Naive B cell (primary cell): ENCODE results near the gene ISCU. TPM values are rescaled to one million over a fixed set of nuclear protein-coding genes. Genes with fewer than 3 reads are reported as not detected.
"Not testable (repeated sequence)": the region's sequence is repeated elsewhere in the genome, so short reads cannot be mapped to it uniquely, and the experiment has no call there.

ENCODE experiments used
- ATAC-seq, 2 donors: fragments of 150-1000 bp; cut with Tn5 transposase; 2 replicates each; pipeline ENCODE4 v1.10.0; 2021; ENCODE audit warnings: low read depth in 2 of 2, mild to moderate bottlenecking in 2 of 2, moderate library complexity in 2 of 2
- DNase-seq: peaks from one replicate; pipeline ENCODE4 v3.0.0; 2022
- H3K27ac Mint-ChIP-seq, 6 donors: one replicate each; pipeline ENCODE4 v1.8.0; 2020 to 2022; ENCODE audit warnings: mild to moderate bottlenecking in 6 of 6, mixed read lengths in 6 of 6, moderate library complexity in 5 of 6, inconsistent platforms in 2 of 6
- H3K27me3 Mint-ChIP-seq, 3 donors: one replicate each; pipeline ENCODE4 v1.8.0; 2021 to 2022; ENCODE audit warnings: mixed read lengths in 3 of 3, mild to moderate bottlenecking in 1 of 3
- H3K36me3 Mint-ChIP-seq, 2 donors: one replicate each; pipeline ENCODE4 v1.8.0; 2020 to 2022; ENCODE audit warnings: mixed read lengths in 2 of 2, inconsistent platforms in 1 of 2, mild to moderate bottlenecking in 1 of 2
- H3K4me1 Mint-ChIP-seq, 3 donors: one replicate each; pipeline ENCODE4 v1.8.0; 2020 to 2022; ENCODE audit warnings: mixed read lengths in 3 of 3, inconsistent platforms in 1 of 3, mild to moderate bottlenecking in 1 of 3, moderate library complexity in 1 of 3
- H3K4me3 Mint-ChIP-seq, 8 donors: one replicate each; pipeline ENCODE4 v1.8.0; 2020 to 2022; ENCODE audit warnings: mild to moderate bottlenecking in 8 of 8, mixed read lengths in 8 of 8, moderate library complexity in 8 of 8, inconsistent platforms in 2 of 8
- H3K9me3 Mint-ChIP-seq, 7 donors: one replicate each; pipeline ENCODE4 v1.8.0; 2020 to 2022; ENCODE audit warnings: mixed read lengths in 7 of 7, mild to moderate bottlenecking in 5 of 7, inconsistent platforms in 2 of 7, moderate library complexity in 1 of 7
- polyA plus RNA-seq, 6 donors: library from polyadenylated mRNA; unstranded; fragments of 300-500 nt; fragmentation: Illumina TruSeq; gene quantifications; one replicate each; pipeline ENCODE4 v1.2.3, GENCODE V29; 2021; ENCODE audit warnings: low read depth in 6 of 6

ISCU gene
- polyA plus RNA-seq, 6 donors from 2014 or later: 316 to 418 (median 365) TPM

GRCh38 chr12:108590463-108590862 is 28.1 kb downstream of the ISCU start:
- H3K4me3 Mint-ChIP-seq, H3K27me3 Mint-ChIP-seq, DNase-seq, H3K27ac Mint-ChIP-seq, H3K36me3 Mint-ChIP-seq, H3K4me1 Mint-ChIP-seq, H3K9me3 Mint-ChIP-seq, ATAC-seq: not testable (repeated sequence)

DNA sequence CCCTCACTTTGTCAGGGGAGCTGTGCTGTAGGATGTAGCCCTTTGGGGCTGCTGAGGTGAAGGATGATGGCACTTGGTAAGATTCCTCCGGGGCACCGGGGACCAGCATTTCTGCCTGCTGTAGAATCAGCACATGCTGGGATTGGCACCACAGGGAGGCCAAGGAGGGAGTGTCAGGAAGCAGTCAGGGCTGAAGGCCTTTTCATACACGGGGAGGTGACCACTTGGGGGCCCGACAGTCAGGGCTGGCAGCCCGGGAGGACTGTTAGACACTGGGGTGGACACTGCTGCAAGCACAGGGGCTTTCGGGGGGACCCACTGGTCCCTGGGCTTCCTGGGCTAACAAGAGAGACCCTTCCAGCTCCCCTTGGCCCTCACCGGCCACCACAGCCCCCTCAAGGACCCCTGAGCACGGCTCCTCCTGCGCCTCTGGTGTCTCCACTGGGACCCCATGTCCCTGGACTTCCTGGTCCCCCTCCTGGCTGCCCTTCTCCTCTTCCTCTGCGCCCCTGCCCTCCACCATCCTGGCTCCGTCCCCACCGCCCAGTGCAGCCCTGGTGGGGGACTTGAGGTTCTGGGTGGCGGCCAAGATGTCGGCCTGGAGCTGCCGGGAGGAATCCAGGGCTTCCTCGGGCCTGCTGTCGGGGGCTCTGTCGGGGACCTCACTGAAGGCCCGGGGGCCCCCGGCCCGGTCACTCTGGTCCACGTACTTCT is 29.0 kb downstream of the ISCU start:
- Mint-ChIP-seq H3K36me3 (no peaks in the 10 kb centered on the region), H3K27me3 (peaks cover 0 to 6% (median 0%) of the 10 kb centered on the region in 3 donors)

DNA sequence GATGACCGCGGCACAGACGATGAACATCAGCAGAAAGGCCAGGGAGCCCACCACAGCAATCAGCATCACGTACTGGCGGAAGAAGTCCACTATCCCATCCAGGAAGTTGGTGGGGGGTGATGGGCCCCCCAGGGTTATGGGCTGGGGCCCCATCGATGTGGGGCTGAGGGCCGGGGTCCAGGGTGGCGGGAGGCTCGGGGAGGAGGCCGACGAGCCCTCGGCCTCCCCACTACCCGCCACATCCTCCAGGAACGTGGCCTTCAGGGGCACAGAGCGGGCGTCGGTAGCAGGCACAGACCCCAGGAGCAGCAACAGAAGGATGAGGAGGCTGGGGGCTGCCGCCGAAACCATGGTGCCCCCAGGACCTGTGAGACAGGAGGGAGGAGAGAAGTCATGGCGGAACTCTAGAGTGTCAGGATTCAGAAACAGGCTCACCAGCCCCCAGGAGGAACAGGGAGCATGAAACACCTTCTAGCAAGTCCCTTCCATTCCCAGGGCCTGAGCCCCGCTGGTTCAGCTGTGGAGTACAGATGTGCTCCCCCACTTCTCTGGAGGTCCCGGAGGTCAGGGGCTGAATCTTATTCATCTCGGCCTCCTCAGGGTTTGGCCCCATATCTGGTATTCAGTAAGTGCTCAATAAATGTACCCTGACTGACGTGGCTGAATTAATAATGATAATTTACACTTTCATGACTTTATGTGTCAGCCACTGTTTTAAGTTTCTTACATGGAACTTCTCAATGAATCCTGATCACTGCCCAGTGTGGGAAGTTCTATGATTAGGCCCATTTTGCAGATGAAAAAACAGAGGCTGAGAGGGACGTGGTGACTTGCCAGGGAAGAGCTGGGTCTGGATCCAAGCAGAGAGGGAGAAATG is 29.9 kb downstream of the ISCU start:
- Mint-ChIP-seq H3K36me3 (no peaks in the 10 kb centered on the region), H3K27ac (no peak overlapping the region), H3K4me3 (peak overlapping the region in 1 of 8 donors; percentile 47), H3K4me1 (peaks cover 0 to 1% (median under 1%) of the 10 kb centered on the region in 3 donors), H3K9me3 (no peaks in the 10 kb centered on the region), H3K27me3 (peaks cover 0 to 8% (median 0%) of the 10 kb centered on the region in 3 donors)
- ATAC-seq (no peak), DNase-seq (no peak)

More for the DNA sequence above, 29.0 kb downstream of the ISCU start:
- DNase-seq: no peak
- Mint-ChIP-seq H3K4me1 (no peaks in the 10 kb centered on the region), H3K9me3 (no peaks in the 10 kb centered on the region), H3K4me3 (peak overlapping the region in 1 of 8 donors; percentile 47), H3K27ac (no peak overlapping the region)
- ATAC-seq: no peak

DNA sequence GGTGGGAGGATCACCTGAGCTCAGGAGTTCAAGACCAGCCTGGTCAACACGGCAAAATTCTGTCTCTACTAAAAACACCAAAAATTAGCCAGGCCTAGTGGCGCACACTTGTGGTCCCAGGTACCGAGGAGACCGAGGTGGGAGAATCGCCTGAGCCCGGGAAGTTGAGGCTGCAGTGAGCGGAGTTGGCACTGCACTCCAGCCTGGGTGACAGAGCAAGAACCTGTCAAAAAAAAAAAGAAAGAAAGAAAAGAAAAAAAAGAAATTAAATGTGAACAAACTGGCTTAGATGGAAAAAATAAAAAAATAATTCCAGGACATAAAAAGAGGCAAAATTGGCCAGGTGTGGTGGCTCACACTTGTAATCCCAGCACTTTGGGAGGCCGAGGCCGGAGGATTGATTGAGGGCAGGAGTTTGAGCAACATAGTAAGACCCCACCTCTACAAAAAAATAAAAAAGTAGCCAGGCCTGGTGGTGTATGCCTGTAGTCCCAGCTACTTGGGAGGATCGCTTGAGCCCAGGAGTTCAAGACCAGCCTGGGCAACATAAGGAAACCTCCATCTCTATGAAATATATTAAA is 32.0 kb downstream of the ISCU start:
- peaks cover 0 to 14% (median 0%) of the 10 kb centered on the region in 3 donors for H3K27me3 Mint-ChIP-seq
- H3K27ac Mint-ChIP-seq: peak overlapping the region in 1 of 6 donors; percentile 32
- no peak for DNase-seq
- no peak for ATAC-seq
- H3K9me3 Mint-ChIP-seq: no peaks in the 10 kb centered on the region
- H3K4me1 Mint-ChIP-seq: peaks cover 0 to 9% (median 5%) of the 10 kb centered on the region in 3 donors
- H3K36me3 Mint-ChIP-seq: no peaks in the 10 kb centered on the region
- no peak overlapping the region for H3K4me3 Mint-ChIP-seq

DNA sequence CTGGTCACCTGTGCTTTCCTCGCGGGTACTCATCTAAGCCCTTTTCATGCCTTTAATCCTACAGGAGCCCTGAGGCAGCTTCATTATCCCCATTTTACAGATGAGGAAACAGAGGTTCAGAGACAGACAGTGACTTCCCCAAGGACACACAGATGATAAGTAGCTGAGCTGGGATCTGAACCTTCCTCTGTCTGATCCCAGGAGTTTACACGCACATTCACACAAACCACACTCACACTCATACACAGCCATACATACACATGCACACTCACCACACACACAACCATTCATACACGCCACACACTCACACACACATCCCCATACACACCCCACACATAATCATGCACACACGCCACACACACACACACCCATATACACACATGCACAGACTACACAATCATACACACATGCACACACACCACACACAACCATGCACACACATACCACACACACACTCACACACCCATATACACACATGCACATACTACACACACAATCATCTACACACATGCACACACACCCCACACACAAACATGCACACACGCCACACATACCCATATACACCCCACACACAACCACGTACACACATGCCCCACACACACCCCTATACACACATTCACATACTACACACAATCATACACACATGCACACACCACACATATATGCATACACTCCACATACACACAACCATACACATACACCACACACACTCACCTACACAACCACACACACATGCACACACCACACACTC is 32.7 kb downstream of the ISCU start:
- Mint-ChIP-seq H3K9me3 (no peaks in the 10 kb centered on the region), H3K4me3 (no peak overlapping the region), H3K27me3 (peaks cover 0 to 14% (median 0%) of the 10 kb centered on the region in 3 donors), H3K4me1 (peaks cover 0 to 9% (median 5%) of the 10 kb centered on the region in 3 donors), H3K36me3 (no peaks in the 10 kb centered on the region), H3K27ac (no peak overlapping the region)
- no peak for ATAC-seq
- DNase-seq: no peak

DNA sequence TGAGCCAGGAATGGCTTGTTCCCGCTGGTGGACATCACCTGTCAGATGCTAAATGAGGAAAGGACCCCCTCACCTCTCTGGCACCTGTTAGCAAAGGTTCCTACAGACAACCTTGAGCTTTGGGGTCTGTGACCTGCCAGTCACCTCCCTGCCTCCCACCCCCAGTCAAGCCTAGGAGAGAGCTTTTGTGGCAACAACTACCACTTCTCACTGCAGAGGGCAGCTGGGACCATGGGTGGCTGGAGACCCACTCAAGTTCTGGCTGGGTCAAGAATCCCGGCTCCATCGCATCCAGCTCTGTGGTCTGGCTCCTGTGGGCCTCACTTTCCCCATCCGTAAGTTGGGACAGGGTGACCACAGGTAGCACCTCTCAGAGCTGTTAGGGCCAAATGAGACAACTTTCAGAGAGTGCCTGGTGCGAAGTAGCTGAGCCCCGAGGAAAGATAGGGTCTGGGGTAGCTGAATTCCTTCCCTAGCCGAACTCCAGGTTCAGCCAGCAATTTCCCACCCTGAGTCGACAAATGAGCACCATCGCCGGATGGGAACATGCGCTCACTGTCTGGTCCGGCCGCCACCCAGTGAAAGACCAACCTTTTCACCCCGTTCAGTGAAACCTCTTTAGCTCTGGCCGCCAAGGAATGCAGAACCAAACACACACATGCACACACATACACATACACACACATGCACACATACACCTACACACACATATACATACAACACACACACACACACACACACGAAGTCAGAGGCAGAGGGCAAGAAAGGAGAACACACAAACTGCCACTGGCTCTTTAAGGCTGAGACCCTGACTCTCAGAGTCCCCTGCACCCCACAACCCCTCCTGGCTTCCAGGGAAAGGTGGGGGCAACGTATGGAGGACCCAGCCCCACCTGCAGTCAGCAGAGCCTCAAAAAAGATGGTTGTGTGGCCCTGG is 33.6 kb downstream of the ISCU start:
- Mint-ChIP-seq H3K27ac (no peak overlapping the region), H3K36me3 (no peaks in the 10 kb centered on the region), H3K27me3 (peaks cover 0 to 14% (median 0%) of the 10 kb centered on the region in 3 donors), H3K9me3 (no peaks in the 10 kb centered on the region), H3K4me3 (no peak overlapping the region), H3K4me1 (peaks cover 0 to 9% (median 5%) of the 10 kb centered on the region in 3 donors)
- DNase-seq: no peak
- no peak for ATAC-seq

GRCh38 chr12:108596854-108597558 is 34.6 kb downstream of the ISCU start:
- Mint-ChIP-seq H3K4me3 (no peak overlapping the region), H3K36me3 (no peaks in the 10 kb centered on the region), H3K9me3 (no peaks in the 10 kb centered on the region), H3K27me3 (peaks cover 0 to 14% (median 0%) of the 10 kb centered on the region in 3 donors), H3K27ac (peak overlapping the region in 4 of 6 donors; percentile 25 to 85 (median 67)), H3K4me1 (peaks cover 0 to 9% (median 5%) of the 10 kb centered on the region in 3 donors)
- ATAC-seq (no peak), DNase-seq (no peak)

DNA sequence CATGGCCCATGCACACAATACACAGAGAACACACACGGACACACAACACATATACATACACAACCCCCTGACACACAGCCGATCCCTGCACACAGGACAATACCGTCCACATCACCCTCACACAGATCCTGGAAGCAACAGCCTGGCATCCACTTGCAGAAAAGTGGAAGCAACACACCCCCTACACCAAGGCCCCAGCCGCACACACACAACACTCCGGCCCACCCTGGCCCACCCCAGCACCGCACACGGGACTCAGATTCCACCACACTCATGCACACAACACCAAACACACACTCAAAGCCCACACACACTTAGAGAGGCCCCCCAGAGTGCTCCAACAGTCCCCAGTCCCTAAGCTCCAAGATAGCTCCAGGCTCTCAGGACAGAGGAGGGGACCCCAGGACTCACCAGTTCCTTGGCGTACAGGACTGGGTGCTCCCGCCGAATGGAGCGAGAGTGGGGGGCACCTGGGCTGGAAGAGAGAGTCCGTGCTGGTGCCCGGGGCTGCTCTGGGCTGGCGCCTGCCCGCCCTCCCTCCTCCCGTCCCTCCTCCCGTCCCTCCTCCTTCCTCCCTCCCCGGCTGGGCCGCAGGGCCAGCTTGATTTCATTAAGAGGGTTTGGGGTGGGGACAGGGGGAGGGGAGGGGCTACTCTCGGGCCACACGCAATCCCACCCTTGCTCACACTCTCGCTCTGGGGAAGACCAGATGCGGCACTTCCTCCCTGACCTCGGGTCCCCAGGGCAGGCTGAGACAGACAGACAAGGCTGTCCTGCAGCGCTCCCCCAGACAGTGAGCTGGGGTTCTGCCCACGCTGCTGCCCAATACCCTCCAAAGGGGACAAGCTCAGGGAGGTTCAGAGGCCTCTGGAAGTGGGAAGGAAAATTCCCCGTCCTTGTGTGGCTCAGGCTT is 35.4 kb downstream of the ISCU start, which contains the start of gene TMEM119:
TSS of gene TMEM119 (minus strand) at position 526 of the 913 bp plus-strand sequence. CDS start 5,701 bp downstream, outside the sequence.
- H3K4me1 Mint-ChIP-seq: peaks cover 0 to 9% (median 5%) of the 10 kb centered on the region in 3 donors
- no peak for ATAC-seq
- no peaks in the 10 kb centered on the region for H3K9me3 Mint-ChIP-seq
- DNase-seq: no peak
- H3K27ac Mint-ChIP-seq: peak within 1 kb of the TSS in 3 of 6 donors; percentile 53 to 85 (median 69)
- no peaks in the 10 kb centered on the region for H3K36me3 Mint-ChIP-seq
- H3K4me3 Mint-ChIP-seq: no peak within 1 kb of the TSS
- H3K27me3 Mint-ChIP-seq: peaks cover 0 to 14% (median 0%) of the 10 kb centered on the region in 3 donors

- Mint-ChIP-seq H3K4me1 (peaks cover 0 to 9% (median 7%) of the 10 kb centered on the region in 3 donors), H3K27me3 (peaks cover 0 to 17% (median 0%) of the 10 kb centered on the region in 3 donors), H3K4me3 (no peak overlapping the region), H3K9me3 (no peaks in the 10 kb centered on the region), H3K36me3 (no peaks in the 10 kb centered on the region), H3K27ac (peak overlapping the region in 1 of 6 donors; percentile 85)
- DNase-seq (no peak), ATAC-seq (no peak)
Observed at GRCh38 chr12:108598553-108599250, 36.3 kb downstream of the ISCU start.

- Mint-ChIP-seq H3K27ac (no peak overlapping the region), H3K4me3 (no peak overlapping the region), H3K4me1 (peaks cover 0 to 12% (median 9%) of the 10 kb centered on the region in 3 donors), H3K27me3 (peaks cover 0 to 22% (median 0%) of the 10 kb centered on the region in 3 donors), H3K9me3 (no peaks in the 10 kb centered on the region), H3K36me3 (no peaks in the 10 kb centered on the region)
- DNase-seq (no peak), ATAC-seq (no peak)
Observed at GRCh38 chr12:108599541-108599940, 37.1 kb downstream of the ISCU start.
